Liver (tissue), 9 donors: Measurements from ENCODE around the gene KATNAL2. TPM values are rescaled to one million over a fixed set of nuclear protein-coding genes. Genes with fewer than 3 reads are reported as not detected.

Experiments used
- DNase-seq: peaks from one replicate; pipeline ENCODE4 v3.0.0-alpha.2; 2017; ENCODE audit warnings: low spot score
- H3K27ac ChIP-seq, 2 donors: one replicate each; pipeline ENCODE4 v1.7.0; 2013; ENCODE audit warnings: inconsistent platforms in 2 of 2, low read length in 2 of 2, control low read depth in 1 of 2, low read depth in 1 of 2, mild to moderate bottlenecking in 1 of 2
- H3K27me3 ChIP-seq, 4 donors: one replicate each; pipeline versions ENCODE4 v1.6.1 to v1.7.0; 2013; ENCODE audit warnings: low read length in 3 of 4, inconsistent platforms in 1 of 4, mild to moderate bottlenecking in 1 of 4, moderate library complexity in 1 of 4; ENCODE audit not compliant: control insufficient read depth in 4 of 4, insufficient read depth in 4 of 4
- H3K36me3 ChIP-seq, 4 donors: one replicate each; pipeline versions ENCODE4 v1.6.1 to v1.7.0; 2013; ENCODE audit warnings: low read length in 3 of 4, mild to moderate bottlenecking in 3 of 4, low read depth in 1 of 4, moderate library complexity in 1 of 4; ENCODE audit not compliant: control insufficient read depth in 4 of 4, insufficient read depth in 3 of 4
- H3K4me1 ChIP-seq, 4 donors: one replicate each; pipeline versions ENCODE4 v1.6.1 to v1.7.0; 2013; ENCODE audit warnings: low read length in 3 of 4, mild to moderate bottlenecking in 3 of 4, moderate library complexity in 1 of 4; ENCODE audit not compliant: control insufficient read depth in 4 of 4, insufficient read depth in 4 of 4
- H3K4me3 ChIP-seq, 3 donors: one replicate each; pipeline versions ENCODE4 v1.6.1 to v1.7.0; 2013; ENCODE audit warnings: low read length in 3 of 3, control low read depth in 1 of 3, low read depth in 1 of 3, mild to moderate bottlenecking in 1 of 3
- H3K9ac ChIP-seq, 2 donors: one replicate each; pipeline ENCODE4 v1.7.0; 2013; ENCODE audit warnings: low read length in 2 of 2, mild to moderate bottlenecking in 2 of 2, moderate library complexity in 2 of 2, control low read depth in 1 of 2, low read depth in 1 of 2
- H3K9me3 ChIP-seq, 4 donors: one replicate each; pipeline versions ENCODE4 v1.6.1 to v1.7.0; 2013; ENCODE audit warnings: low read length in 3 of 4; ENCODE audit not compliant: control insufficient read depth in 4 of 4
- ATF3 ChIP-seq: IDR thresholded peaks from 2 replicates; pipeline ENCODE4 v1.6.1; 2016; ENCODE audit warnings: antibody characterized with exemption
- EGR1 ChIP-seq, 2 donors: IDR thresholded peaks; 2 replicates each; pipeline ENCODE4 v1.6.1; 2016 to 2018; ENCODE audit warnings: antibody characterized with exemption in 2 of 2, low read depth in 2 of 2
- FOXA1 ChIP-seq: IDR thresholded peaks from 2 replicates; pipeline ENCODE4 v1.6.1; 2016; ENCODE audit warnings: antibody characterized with exemption
- FOXA2 ChIP-seq: IDR thresholded peaks from 2 replicates; pipeline ENCODE4 v1.6.1; 2016; ENCODE audit warnings: antibody characterized with exemption
- GABPA ChIP-seq, 2 donors: IDR thresholded peaks in 1 of 2; conservative IDR thresholded peaks in 1 of 2; 2 replicates each; pipeline ENCODE4 v1.6.1; 2016; ENCODE audit warnings: antibody characterized with exemption in 2 of 2, mild to moderate bottlenecking in 1 of 2, moderate library complexity in 1 of 2
- HNF4A ChIP-seq, 2 donors: conservative IDR thresholded peaks; 2 replicates each; pipeline ENCODE4 v1.6.1; 2016; ENCODE audit warnings: antibody characterized with exemption in 2 of 2, mild to moderate bottlenecking in 2 of 2
- HNF4G ChIP-seq: IDR thresholded peaks from 2 replicates; pipeline ENCODE4 v1.6.1; 2016; ENCODE audit warnings: antibody characterized with exemption
- JUND ChIP-seq, 2 donors: IDR thresholded peaks; 2 replicates each; pipeline ENCODE4 v1.6.1; 2016; ENCODE audit warnings: antibody characterized with exemption in 2 of 2
- RAD21 ChIP-seq, 2 donors: IDR thresholded peaks; 2 replicates each; pipeline ENCODE4 v1.6.1; 2016; ENCODE audit warnings: antibody characterized with exemption in 2 of 2, mild to moderate bottlenecking in 2 of 2
- RXRA ChIP-seq, 2 donors: IDR thresholded peaks; 2 replicates each; pipeline ENCODE4 v1.6.1; 2017 to 2018; ENCODE audit warnings: antibody characterized with exemption in 2 of 2, mild to moderate bottlenecking in 1 of 2
- SP1 ChIP-seq: IDR thresholded peaks from 2 replicates; pipeline ENCODE4 v1.6.1; 2018; ENCODE audit warnings: antibody characterized with exemption, mild to moderate bottlenecking
- ZBTB33 ChIP-seq: IDR thresholded peaks from 2 replicates; pipeline ENCODE4 v1.6.1; 2016; ENCODE audit warnings: antibody characterized with exemption
- WGBS: extraction: QIAGEN DNeasy Blood & Tissue Kit; methylation state at CpG from one replicate; pipeline ENCODE4 v1.1.7; 2013; 5-methylcytosine and 5-hydroxymethylcytosine counted together
- polyA plus RNA-seq, 2 donors: library from polyadenylated mRNA; stranded (reverse) in 1 of 2; unstranded in 1 of 2; fragments of 200-250 nt in 1 of 2; fragments of >200 nt in 1 of 2; fragmentation: Nextera tagmentation in 1 of 2; extraction: Ambion mirVana in 1 of 2; gene quantifications; one replicate each; pipeline versions ENCODE4 v1.2.1 to v1.2.3, GENCODE V29; 2013 to 2015
- total RNA-seq, 2 donors: library from RNA; depleted of rRNA; stranded (reverse); fragments of >200 nt; gene quantifications; one replicate each; pipeline ENCODE4 v1.2.3, GENCODE V29; 2014
- TF ChIP-seq, protein P1 (sequence below): fragments of 150-350 bp; IDR thresholded peaks from 2 replicates; pipeline ENCODE4 v1.5.1; 2017; ENCODE audit warnings: improper control_type of control experiment, low read depth, low read length; ENCODE audit not compliant: missing input control
- donor health status: healthy.
- donor health status: healthy.
- donor health status: healthy.
- donor health status: healthy.
- donor health status: healthy.

Gene KATNAL2
- total and polyA plus RNA-seq, 4 donors = 0.42 to 4.8 (median 1.5) TPM

GRCh38 chr18:46888965-46889364 lies 28.4 kb upstream of the KATNAL2 start:
- 97% methylated on average over 1 of the region's 1 CpG for WGBS

GRCh38 chr18:46891742-46892214 lies 25.6 kb upstream of the KATNAL2 start:
- Histone ChIP-seq H3K9ac (no peak overlapping the region), H3K36me3 (peaks cover 4 to 17% (median 10%) of the 10 kb centered on the region in 4 donors), H3K9me3 (peaks cover 3 to 6% (median 5%) of the 10 kb centered on the region in 4 donors), H3K4me3 (no peak overlapping the region), H3K4me1 (peaks cover 0 to 5% (median 0%) of the 10 kb centered on the region in 4 donors), H3K27me3 (no peaks in the 10 kb centered on the region), H3K27ac (no peak overlapping the region)
- WGBS = 89% methylated on average over 3 of the region's 3 CpGs
- no peak for DNase-seq
- TF ChIP-seq EGR1 (IDR thresholded peaks at IDR 0.05; ENCODE audit: low read depth in 2 of 2) (no peak), HNF4G (no peak), HNF4A (conservative IDR thresholded peaks at IDR 0.05) (no peak), ZBTB33 (no peak), RAD21 (IDR thresholded peaks at IDR 0.05) (no peak), FOXA1 (no peak)
- TF ChIP-seq, protein P1, sequence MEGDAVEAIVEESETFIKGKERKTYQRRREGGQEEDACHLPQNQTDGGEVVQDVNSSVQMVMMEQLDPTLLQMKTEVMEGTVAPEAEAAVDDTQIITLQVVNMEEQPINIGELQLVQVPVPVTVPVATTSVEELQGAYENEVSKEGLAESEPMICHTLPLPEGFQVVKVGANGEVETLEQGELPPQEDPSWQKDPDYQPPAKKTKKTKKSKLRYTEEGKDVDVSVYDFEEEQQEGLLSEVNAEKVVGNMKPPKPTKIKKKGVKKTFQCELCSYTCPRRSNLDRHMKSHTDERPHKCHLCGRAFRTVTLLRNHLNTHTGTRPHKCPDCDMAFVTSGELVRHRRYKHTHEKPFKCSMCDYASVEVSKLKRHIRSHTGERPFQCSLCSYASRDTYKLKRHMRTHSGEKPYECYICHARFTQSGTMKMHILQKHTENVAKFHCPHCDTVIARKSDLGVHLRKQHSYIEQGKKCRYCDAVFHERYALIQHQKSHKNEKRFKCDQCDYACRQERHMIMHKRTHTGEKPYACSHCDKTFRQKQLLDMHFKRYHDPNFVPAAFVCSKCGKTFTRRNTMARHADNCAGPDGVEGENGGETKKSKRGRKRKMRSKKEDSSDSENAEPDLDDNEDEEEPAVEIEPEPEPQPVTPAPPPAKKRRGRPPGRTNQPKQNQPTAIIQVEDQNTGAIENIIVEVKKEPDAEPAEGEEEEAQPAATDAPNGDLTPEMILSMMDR = no peak

More at GRCh38 chr18:46888965-46889364, 28.4 kb upstream of the KATNAL2 start:
- Histone ChIP-seq H3K4me3 (no peak overlapping the region), H3K36me3 (peaks cover 4 to 17% (median 10%) of the 10 kb centered on the region in 4 donors), H3K27ac (no peak overlapping the region), H3K4me1 (no peaks in the 10 kb centered on the region), H3K9ac (no peak overlapping the region), H3K27me3 (no peaks in the 10 kb centered on the region), H3K9me3 (peaks cover 3 to 6% (median 5%) of the 10 kb centered on the region in 4 donors)
- DNase-seq = no peak
- TF ChIP-seq RXRA (IDR thresholded peaks at IDR 0.05) (no peak), RAD21 (IDR thresholded peaks at IDR 0.05) (no peak), SP1 (no peak), GABPA (IDR thresholded peaks at IDR 0.05 in 1 of 2, conservative IDR thresholded peaks at IDR 0.05 in 1 of 2) (no peak), JUND (IDR thresholded peaks at IDR 0.05) (no peak), FOXA2 (no peak), ATF3 (no peak), HNF4A (conservative IDR thresholded peaks at IDR 0.05) (no peak)
- TF ChIP-seq, protein P1 = no peak
